ENCODE results near the gene FIS1.
"Not testable (repeated sequence)": the region's sequence is repeated elsewhere in the genome, so short reads cannot be mapped to it uniquely, and the experiment has no call there.

Gene FIS1

GRCh38 chr7:101244375-101245146 is at the start of gene FIS1:
FIS1 (minus strand) TSS chr7:101245081; CDS start chr7:101245004, 77 bp downstream.
- peak; percentile 88 for DNase-seq

- no peak for DNase-seq
Measured at GRCh38 chr7:101294039-101294831, 49.4 kb upstream of the FIS1 start.

GRCh38 chr7:101293069-101294021 is 48.5 kb upstream of the FIS1 start:
- not testable (repeated sequence) for DNase-seq

GRCh38 chr7:101292566-101292965 is 47.7 kb upstream of the FIS1 start:
- not testable (repeated sequence) for DNase-seq

GRCh38 chr7:101290186-101291037 is 45.5 kb upstream of the FIS1 start:
- peak; percentile 34 for DNase-seq

- DNase-seq = not testable (repeated sequence)
Measured at GRCh38 chr7:101289687-101290086, 44.8 kb upstream of the FIS1 start.

- no peak for DNase-seq
Measured at GRCh38 chr7:101288439-101288838, 43.6 kb upstream of the FIS1 start.

- no peak for DNase-seq
Measured at GRCh38 chr7:101287032-101287431, 42.2 kb upstream of the FIS1 start.

- DNase-seq = not testable (repeated sequence)
Measured at GRCh38 chr7:101285880-101286279, 41.0 kb upstream of the FIS1 start.

GRCh38 chr7:101285171-101285570 is 40.3 kb upstream of the FIS1 start:
- no peak for DNase-seq

- DNase-seq = not testable (repeated sequence)
Measured at GRCh38 chr7:101280912-101281311, 36.0 kb upstream of the FIS1 start.

- DNase-seq = no peak
Measured at GRCh38 chr7:101278461-101279292, 33.8 kb upstream of the FIS1 start.

- DNase-seq = no peak
Measured at GRCh38 chr7:101277155-101277554, 32.3 kb upstream of the FIS1 start.

- DNase-seq = no peak
Measured at GRCh38 chr7:101273206-101273605, 28.3 kb upstream of the FIS1 start.

GRCh38 chr7:101271021-101271420 is 26.1 kb upstream of the FIS1 start:
- no peak for DNase-seq

GRCh38 chr7:101269664-101270063 is 24.8 kb upstream of the FIS1 start:
- no peak for DNase-seq

GRCh38 chr7:101265622-101266516 is 21.0 kb upstream of the FIS1 start:
- DNase-seq = no peak

GRCh38 chr7:101264102-101264706 is 19.3 kb upstream of the FIS1 start:
- DNase-seq = not testable (repeated sequence)

GRCh38 chr7:101258243-101258731 is 13.4 kb upstream of the FIS1 start:
- no peak for DNase-seq

Data from NCI-H1105 treated with DMSO at 0.1 percent for 48 hours (cell line).